IPS-15b (cell line): ENCODE results near the gene ANKRD13A.
"Not testable (repeated sequence)": the region's sequence is repeated elsewhere in the genome, so short reads cannot be mapped to it uniquely, and the experiment has no call there.

Source experiments
- H3K27me3 ChIP-seq: one replicate; pipeline ENCODE4 v1.6.1; 2013; ENCODE audit warnings: low read length; ENCODE audit not compliant: control insufficient read depth, insufficient read depth
- H3K36me3 ChIP-seq: one replicate; pipeline ENCODE4 v1.6.1; 2013; ENCODE audit warnings: low read length; ENCODE audit not compliant: control insufficient read depth, insufficient read depth
- H3K4me1 ChIP-seq: one replicate; pipeline ENCODE4 v1.6.1; 2013; ENCODE audit warnings: mild to moderate bottlenecking, low read length; ENCODE audit not compliant: control insufficient read depth, insufficient read depth
- H3K4me3 ChIP-seq: one replicate; pipeline ENCODE4 v1.5.1; 2013; ENCODE audit warnings: low read depth, low read length
- H3K9ac ChIP-seq: one replicate; pipeline ENCODE4 v1.6.1; 2013; ENCODE audit warnings: low read depth, mild to moderate bottlenecking, low read length
- H3K9me3 ChIP-seq: one replicate; pipeline ENCODE4 v1.6.1; 2013; ENCODE audit warnings: mild to moderate bottlenecking, low read length; ENCODE audit not compliant: control insufficient read depth, insufficient read depth

The ANKRD13A gene

DNA sequence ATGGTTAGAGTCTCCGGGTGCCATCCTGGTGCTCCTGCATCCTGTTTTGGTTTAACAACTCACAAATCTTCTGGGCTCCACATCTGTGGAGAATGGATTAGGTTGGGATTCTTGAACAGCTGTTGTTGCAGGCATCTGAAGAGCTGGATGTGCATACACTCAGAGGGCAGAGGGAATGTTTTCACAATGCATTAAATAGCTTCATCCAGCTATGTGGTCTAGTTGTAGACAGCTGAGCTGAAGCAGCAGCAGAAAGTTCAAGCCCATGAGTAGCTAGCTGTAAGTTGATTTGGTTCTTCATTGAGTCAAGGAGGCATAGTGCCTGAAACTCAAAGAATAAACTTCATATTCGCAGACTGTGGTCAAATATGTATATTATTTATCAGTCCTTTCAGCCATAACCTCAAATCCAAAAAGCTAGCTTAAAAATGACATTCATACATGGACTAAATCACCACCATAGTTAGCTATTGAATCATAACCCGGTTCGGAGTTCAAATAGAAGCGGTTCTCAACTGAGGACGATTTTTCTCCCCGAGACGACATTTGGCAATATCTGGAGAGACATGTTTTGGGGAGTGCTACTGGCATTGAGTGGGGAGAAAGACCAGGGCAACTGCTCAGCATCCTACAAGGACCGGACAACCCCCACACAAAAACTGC lies 858 bp upstream of the ANKRD13A start:
- H3K27me3 ChIP-seq = peaks cover 11% of the 10 kb centered on the region
- peak overlapping the region; percentile 91 for H3K4me3 ChIP-seq
- no peaks in the 10 kb centered on the region for H3K36me3 ChIP-seq
- peak overlapping the region; percentile 98 for H3K9ac ChIP-seq
- H3K4me1 ChIP-seq = peaks cover 4% of the 10 kb centered on the region
- no peaks in the 10 kb centered on the region for H3K9me3 ChIP-seq

DNA sequence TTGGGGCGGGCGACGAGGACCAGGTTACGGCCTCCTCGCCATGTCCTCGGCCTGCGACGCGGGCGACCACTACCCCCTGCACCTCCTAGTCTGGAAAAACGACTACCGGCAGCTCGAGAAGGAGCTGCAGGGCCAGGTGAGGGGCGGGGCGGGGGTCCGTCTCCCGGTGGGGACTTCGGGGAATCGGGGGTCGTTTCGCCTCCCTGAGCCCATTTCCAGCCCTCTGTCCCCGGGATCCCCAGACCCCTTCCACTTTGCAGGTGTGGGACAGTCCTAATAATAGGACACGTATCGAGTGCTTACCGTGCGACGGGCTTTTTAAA lies 380 bp downstream of the ANKRD13A start:
- peaks cover 11% of the 10 kb centered on the region for H3K27me3 ChIP-seq
- no peaks in the 10 kb centered on the region for H3K9me3 ChIP-seq
- H3K36me3 ChIP-seq = no peaks in the 10 kb centered on the region
- peak overlapping the region; percentile 91 for H3K4me3 ChIP-seq
- no peak overlapping the region for H3K9ac ChIP-seq
- H3K4me1 ChIP-seq = peaks cover 4% of the 10 kb centered on the region

DNA sequence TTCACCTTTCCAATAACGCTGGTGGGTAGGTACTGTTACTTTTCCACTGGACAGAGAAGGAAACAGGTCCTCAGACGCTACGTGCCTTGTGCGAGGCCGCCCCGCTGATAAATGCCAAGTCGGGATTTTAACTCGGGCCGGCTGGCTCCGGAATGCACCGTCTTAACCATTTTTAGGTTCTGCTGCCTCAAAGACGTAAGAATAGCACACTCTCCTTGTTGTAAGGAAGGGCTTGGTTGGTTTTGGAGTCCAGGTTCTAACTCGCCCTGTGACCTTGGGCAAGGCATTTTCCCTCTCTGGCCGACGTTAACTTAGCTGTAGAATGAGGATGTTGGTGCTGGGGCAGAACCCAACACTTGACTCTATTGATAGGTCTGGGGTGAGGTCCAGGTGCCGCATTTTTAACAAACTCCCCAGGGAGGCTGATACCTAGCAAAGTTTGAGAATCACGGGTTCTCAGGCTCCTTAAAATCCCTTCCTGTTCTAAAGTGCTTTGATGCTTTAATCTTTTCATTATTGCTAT lies 814 bp downstream of the ANKRD13A start:
- peaks cover 11% of the 10 kb centered on the region for H3K27me3 ChIP-seq
- H3K36me3 ChIP-seq = no peaks in the 10 kb centered on the region
- no peak overlapping the region for H3K9ac ChIP-seq
- H3K4me1 ChIP-seq = peaks cover 4% of the 10 kb centered on the region
- H3K9me3 ChIP-seq = no peaks in the 10 kb centered on the region
- peak overlapping the region; percentile 91 for H3K4me3 ChIP-seq

DNA sequence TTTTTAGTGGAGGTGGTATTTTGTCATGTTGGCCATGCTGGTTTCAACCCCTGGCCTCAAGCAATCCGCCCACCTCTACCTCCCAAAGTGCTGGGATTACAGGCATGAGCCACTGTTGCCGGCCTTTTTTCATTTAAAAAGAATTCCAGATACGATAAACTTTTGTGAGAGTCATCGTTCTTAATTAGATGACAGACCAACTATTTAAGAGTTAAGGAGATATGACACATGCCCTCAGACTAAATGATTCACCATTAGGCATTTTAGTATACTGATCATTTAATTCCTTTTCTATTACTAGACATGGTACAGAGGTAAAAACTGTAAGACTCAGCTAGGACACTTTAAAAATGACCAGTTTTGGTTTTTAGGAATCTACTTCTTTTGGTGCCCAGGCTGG lies 2.4 kb downstream of the ANKRD13A start:
- Histone ChIP-seq H3K9ac (no peak overlapping the region), H3K9me3 (no peaks in the 10 kb centered on the region), H3K36me3 (no peaks in the 10 kb centered on the region), H3K27me3 (peaks cover 11% of the 10 kb centered on the region), H3K4me3 (no peak overlapping the region), H3K4me1 (peaks cover 4% of the 10 kb centered on the region)

DNA sequence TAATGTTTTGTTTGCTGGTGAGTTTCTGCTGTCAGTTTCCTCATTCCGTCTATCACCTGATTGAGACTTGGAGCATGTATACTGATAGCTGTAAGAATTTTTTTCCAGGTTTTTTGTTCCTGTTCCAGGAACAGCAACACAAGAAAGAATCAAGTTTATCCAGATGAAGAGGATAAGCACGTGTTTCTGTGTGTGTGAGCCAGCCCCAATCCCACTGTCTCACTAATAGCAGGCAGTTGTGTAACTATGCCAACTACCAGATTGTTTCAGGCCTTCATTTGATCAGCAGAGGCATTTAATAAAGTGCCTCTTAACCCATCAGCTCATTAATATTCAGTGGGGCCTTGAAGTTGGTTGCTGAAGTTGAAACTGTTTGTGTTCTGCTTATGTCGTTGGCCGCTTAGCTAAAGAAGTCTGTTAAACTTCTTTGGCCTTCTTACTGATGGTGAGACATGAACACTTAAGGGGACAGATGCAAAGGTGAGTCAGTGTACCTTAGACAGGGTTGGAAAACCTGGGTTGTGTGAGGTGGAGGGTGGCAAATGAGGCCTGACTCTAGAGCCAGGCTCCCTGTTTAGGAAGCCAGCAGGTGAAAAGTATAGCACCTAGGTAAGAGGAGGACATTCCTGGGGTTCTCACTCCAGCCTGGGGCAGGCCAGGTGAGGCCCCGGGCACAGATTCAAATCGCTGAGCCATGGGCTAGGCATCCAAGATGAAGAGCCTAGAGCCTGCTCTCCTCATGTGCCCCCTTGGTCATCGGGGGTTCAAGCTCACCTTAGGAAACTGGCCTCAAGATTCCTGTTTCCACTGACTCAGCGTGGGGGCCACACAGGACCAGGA lies 3.7 kb downstream of the ANKRD13A start:
- Histone ChIP-seq H3K4me3 (no peak overlapping the region), H3K9ac (no peak overlapping the region), H3K9me3 (no peaks in the 10 kb centered on the region), H3K36me3 (no peaks in the 10 kb centered on the region), H3K27me3 (peaks cover 11% of the 10 kb centered on the region), H3K4me1 (peaks cover 4% of the 10 kb centered on the region)

DNA sequence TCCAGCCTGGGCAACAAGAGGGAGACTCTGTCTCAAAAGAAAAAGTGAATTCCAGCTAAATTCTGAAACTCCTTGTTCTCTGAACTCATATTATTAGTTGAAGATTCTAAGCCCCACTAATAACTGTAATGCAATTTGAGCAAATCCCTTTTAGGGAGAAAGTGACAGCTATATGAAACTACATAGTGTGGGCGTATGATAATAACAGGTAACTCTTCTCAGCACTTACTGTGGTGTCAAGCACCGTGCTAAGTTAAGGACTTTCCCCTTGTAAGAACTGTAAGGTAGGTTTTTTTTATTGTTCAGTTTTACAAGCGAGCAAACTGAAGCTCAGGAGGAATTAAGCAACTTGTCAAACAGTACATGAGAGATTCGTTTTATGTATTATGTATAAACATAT lies 5.4 kb downstream of the ANKRD13A start:
- Histone ChIP-seq H3K27me3 (peaks cover 11% of the 10 kb centered on the region), H3K4me3 (no peak overlapping the region), H3K4me1 (peaks cover 4% of the 10 kb centered on the region), H3K9me3 (no peaks in the 10 kb centered on the region), H3K36me3 (no peaks in the 10 kb centered on the region), H3K9ac (no peak overlapping the region)

DNA sequence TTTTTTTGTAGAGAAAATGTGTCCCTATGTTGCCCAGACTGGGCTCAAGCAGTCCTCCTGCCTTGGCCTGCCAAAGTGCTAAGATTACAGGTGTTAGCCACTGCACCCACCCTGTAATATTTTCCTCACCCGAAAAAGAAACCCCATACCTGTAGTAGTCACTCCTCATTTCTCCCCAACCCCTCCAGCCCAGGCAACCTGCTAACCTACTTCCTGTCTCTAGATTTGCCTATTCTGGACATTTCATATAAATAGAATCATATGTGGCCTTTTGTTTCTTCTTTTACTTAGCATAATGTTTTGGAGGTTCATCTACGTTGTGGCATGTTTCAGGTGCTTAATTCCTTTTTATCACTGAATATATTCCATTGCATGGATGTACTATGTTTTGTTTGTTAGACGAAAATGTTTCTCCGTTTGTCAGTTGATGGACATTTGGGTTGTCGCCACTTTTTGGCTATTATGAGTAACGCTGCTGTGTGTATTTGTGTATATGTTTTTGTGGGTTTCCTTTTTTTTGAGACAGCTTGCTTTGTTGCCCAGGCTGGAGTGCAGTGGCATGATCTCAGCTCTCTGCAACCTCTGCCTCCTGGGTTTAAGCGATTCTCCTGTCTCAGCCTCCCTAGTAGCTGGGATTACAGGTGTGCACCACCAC lies 6.2 kb downstream of the ANKRD13A start:
- no peak overlapping the region for H3K9ac ChIP-seq
- no peaks in the 10 kb centered on the region for H3K36me3 ChIP-seq
- no peaks in the 10 kb centered on the region for H3K9me3 ChIP-seq
- H3K4me1 ChIP-seq = no peaks in the 10 kb centered on the region
- peaks cover 4% of the 10 kb centered on the region for H3K27me3 ChIP-seq
- no peak overlapping the region for H3K4me3 ChIP-seq

DNA sequence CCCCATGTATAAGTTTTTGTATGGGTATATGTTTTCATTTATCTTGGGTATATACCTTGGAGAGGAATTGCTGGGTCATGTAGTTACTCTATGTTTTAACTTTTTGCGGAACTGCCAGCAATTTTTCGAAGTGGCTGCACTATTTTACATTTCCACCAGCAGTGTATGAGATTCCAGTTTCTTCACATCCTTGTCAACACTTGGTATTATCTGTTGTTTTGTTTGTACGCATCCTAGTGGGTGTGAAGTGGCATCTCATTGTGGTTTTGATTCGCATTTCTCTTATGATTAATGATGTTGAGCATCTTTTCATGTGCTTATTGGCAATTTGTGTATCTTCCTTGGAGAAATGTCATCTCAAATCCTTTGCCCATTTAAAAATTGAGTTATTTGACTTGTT lies 6.9 kb downstream of the ANKRD13A start:
- Histone ChIP-seq H3K4me3 (no peak overlapping the region), H3K9me3 (no peaks in the 10 kb centered on the region), H3K27me3 (peaks cover under 1% of the 10 kb centered on the region), H3K36me3 (no peaks in the 10 kb centered on the region), H3K9ac (no peak overlapping the region), H3K4me1 (no peaks in the 10 kb centered on the region)

DNA sequence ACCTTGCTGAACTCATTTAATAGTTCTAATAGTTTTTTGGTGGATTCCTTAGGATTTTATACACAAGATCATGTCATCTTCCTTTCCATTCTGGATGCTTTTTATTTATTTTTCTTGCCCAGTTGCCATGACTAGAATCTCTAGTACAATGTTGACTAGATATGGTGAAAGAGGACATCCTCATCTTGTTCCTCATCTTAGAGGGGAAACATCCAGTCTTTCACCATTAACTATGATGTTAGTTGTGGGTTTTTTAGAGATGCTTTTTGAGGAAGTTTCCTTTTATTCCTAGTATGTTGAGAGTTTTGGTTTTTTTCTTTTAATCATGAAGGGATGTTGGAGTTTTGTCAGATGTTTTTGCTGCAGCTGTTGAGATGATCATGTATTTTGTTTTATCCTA lies 8.7 kb downstream of the ANKRD13A start:
- Histone ChIP-seq H3K4me1 (no peaks in the 10 kb centered on the region), H3K4me3 (no peak overlapping the region), H3K9me3 (no peaks in the 10 kb centered on the region), H3K27me3 (no peaks in the 10 kb centered on the region), H3K36me3 (peaks cover 2% of the 10 kb centered on the region), H3K9ac (no peak overlapping the region)

DNA sequence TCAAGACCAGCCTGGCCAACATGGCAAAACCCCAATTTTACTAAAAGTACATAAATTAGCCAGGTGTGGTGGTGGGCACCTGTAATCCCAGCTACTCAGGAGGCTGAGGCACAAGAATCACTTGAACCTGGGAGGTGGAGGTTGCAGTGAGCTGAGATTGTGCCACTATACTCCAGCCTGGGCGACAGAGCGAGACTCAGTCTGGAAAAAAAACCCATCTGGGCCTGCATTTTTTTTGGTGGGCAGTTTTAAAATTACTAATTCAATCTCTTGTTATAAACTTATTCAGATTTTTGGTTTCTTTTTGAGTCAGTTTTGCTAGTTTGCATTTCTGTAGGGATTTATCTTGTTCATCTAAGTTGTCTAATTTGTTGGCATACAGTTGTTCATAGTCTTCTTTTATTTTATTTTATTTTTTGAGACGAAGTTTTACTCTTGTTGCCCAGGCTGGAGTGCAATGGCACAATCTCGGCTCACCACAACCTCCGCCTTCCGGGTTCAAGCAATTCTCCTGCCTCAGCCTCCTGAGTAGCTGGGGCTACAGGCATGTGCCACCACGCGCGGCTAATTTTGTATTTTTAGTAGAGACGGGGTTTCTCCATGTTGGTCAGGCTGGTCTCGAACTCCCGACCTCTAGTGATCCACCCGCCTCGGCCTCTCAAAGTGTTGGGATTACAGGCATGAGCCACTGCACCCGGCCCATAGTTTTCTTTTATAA lies 9.6 kb downstream of the ANKRD13A start:
- not testable (repeated sequence) for H3K9me3 ChIP-seq, H3K9ac ChIP-seq, H3K4me1 ChIP-seq, H3K27me3 ChIP-seq, H3K36me3 ChIP-seq, H3K4me3 ChIP-seq

DNA sequence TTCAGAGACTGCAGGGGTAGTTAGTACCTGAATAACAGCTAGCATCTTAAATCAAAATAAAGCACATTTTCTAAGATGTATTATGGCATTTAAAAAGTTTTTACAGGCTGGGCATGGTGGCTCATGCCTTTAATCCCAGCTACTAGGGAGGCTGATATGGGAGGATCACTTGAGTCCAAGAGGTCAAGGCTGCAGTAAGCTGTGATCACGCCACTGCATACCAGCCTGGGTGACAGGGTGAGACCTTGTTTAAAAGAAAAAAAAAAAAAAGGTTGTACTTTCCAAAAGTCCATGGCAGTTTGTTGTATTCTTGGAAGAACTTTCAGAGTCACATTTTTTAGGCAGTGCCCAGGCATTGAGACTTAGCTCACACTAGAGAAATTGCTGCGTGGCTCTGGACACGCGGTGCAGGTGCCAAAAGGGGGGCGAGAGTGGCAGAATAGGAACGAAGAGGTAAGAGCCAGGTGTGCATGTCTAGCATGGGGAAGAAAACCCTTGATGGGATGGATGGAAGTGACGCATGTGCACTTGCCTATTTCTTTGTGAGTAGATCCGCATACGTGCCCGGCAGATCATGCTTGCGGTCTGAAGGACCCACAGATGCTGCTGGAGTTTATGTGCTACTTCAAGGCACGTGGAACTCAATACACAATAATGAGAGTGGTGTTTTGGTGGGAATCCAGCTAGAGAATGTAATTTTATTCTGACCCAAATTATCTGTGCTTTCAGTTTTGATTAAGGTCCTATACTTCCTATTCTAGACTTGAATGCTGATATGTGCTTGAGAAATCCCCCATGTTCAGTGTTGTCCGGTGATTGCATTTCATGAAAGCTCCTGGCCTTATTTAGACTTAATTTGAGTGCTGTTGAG lies 11.9 kb downstream of the ANKRD13A start:
- no peak overlapping the region for H3K9ac ChIP-seq
- H3K4me3 ChIP-seq = no peak overlapping the region
- no peaks in the 10 kb centered on the region for H3K27me3 ChIP-seq
- no peaks in the 10 kb centered on the region for H3K4me1 ChIP-seq
- no peaks in the 10 kb centered on the region for H3K9me3 ChIP-seq
- peaks cover 5% of the 10 kb centered on the region for H3K36me3 ChIP-seq
